T-helper 1 cell treated with Interleukin-12 subunit alpha and Interleukin-12 subunit beta and Interleukin-4 antibody, amounts not matched to agents 30 ng/mL and 1 ng/mL, for 36 hours (primary cell): Measurements from ENCODE around the gene MDM4. TPM values are rescaled to one million over a fixed set of nuclear protein-coding genes. Genes with fewer than 3 reads are reported as not detected.
"Not testable (repeated sequence)": the region's sequence is repeated elsewhere in the genome, so short reads cannot be mapped to it uniquely, and the experiment has no call there.

Source experiments
- intact Hi-C: fragments of 100-400 bp; cut with micrococcal nuclease; formaldehyde crosslinking; loops from one replicate; pipeline ENCODE4 v1.15.1; 2024
- total RNA-seq: library from RNA; stranded (reverse); gene quantifications from 2 replicates; pipeline ENCODE4 v1.2.3, GENCODE V29; 2022

The MDM4 gene, protein sequence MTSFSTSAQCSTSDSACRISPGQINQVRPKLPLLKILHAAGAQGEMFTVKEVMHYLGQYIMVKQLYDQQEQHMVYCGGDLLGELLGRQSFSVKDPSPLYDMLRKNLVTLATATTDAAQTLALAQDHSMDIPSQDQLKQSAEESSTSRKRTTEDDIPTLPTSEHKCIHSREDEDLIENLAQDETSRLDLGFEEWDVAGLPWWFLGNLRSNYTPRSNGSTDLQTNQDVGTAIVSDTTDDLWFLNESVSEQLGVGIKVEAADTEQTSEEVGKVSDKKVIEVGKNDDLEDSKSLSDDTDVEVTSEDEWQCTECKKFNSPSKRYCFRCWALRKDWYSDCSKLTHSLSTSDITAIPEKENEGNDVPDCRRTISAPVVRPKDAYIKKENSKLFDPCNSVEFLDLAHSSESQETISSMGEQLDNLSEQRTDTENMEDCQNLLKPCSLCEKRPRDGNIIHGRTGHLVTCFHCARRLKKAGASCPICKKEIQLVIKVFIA
- total RNA-seq: 86.3 and 90.2 TPM in 2 replicates

GRCh38 chr1:204516180-204516879 is at the start of gene MDM4:
TSS of gene MDM4 (plus strand) at chr1:204516406. CDS start at chr1:204525519, 9,113 bp downstream.
- intact Hi-C loops: loop anchor here (1.0 to 2.0 kb wide), 4 partner anchors 9 to 105 kb away; partner anchors contain the start of gene PPP1R15B

- intact Hi-C loops: no loop called here
Measured at GRCh38 chr1:204466416-204467405, 49.5 kb upstream of the MDM4 start.

GRCh38 chr1:204468206-204468605 is 48.0 kb upstream of the MDM4 start:
- intact Hi-C loops: no loop called here

GRCh38 chr1:204468766-204469302 is 47.4 kb upstream of the MDM4 start:
- intact Hi-C loops: no loop called here

DNA sequence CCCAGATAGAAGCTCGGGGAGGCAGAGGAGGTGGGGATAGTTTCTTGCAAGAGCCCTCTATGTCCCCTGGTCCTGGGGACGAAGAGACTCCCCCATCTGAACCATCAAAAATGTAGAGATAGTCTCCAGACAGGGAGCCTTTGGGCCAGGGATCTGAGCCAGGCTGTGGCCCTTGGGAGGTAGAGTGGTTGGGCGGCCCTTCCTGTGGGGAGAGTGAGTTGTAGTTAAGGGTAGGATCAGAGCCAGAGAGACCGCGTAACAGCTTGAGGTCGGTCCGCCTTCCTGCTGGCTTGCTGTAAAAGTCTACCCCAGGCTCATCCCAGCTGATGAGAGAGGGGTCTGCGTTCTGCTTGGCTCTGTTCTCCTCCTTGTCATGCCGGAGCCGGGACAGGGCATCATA is 46.9 kb upstream of the MDM4 start:
- intact Hi-C loops: no loop called here

- intact Hi-C loops: no loop called here
Measured at GRCh38 chr1:204471687-204472086, 44.5 kb upstream of the MDM4 start.

GRCh38 chr1:204472660-204473059 is 43.5 kb upstream of the MDM4 start:
- intact Hi-C loops: no loop called here

DNA sequence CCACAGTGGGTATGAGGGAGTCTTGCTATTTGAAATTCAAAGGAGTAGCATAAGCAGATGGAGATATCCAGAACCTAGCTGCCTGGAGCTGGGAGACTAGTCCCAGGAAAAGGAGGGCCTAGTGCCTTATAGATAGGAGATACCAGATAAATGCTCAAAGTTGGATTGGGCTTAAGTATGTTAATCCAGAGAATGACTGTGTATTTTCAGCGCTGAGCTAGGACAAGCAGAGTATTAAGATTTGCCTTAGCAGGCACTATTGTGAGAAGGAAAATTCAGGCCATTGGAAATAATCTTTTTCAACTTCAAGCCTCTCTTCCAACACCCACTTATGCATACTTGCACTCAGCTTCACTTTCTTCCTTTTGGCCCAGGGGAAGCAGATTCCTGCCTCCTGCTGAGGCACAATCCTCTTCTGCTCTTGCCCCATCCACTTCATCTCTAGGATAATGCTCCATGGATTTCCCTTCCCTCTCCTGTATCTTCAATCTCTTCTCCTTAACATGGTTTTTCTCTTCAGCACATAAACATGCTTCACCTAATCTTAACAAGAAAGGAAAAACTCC is 42.7 kb upstream of the MDM4 start:
- intact Hi-C loops: no loop called here

DNA sequence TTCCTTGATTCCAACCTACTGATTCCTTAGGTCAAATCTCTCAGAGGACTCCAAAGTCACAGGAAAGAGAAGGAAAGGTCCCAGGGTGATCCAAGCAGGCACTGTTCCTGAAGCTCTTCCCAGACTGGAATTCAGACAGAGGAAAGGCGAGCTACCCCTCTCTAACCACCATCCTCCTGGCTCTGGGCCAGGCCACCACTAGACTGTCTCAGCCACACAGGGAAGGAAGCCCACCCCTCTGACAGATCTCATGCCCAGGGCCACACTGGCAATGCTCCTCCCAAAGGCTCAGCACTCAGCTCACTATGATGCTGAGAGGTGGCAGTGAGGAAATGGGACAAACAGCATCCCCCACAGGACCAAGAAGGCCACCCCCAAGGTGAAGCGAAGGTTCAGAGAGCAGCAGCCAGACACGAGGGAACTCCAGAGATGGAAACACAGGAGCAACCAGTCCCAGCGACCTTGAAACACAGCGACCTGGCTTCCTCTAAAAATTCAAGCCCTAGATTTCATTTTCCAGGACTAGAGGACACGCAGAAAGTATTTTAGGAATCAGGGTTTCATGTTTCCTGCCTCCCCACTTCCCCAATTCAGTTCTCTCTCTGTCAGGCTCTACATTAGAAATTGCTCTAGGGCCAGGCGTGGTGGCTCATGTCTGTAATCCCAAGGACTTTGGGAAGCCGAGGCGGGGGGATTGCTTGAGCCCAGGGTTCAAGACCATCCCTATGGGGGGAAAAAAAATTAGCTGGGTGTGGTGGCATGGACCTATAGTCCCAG is 40.4 kb upstream of the MDM4 start:
- intact Hi-C loops: no loop called here

DNA sequence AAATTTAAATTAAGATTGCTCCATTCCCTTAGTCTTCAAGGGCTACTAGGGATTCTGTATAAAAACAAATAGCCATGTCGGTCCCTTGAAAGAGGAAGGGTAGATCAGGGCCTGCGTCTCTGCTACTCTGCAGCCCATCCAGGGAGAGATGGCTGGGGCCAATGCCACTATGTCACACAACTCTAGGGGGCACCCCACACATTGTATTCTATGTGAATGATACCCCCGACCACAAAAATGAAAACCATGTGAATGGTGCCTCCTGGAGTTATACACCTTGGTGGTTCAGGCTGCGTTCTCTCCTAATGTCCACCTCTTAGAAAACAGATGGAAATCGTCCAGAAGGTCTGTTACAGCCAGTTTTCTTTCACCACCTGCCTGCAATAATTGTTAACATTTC is 39.6 kb upstream of the MDM4 start:
- intact Hi-C loops: no loop called here

DNA sequence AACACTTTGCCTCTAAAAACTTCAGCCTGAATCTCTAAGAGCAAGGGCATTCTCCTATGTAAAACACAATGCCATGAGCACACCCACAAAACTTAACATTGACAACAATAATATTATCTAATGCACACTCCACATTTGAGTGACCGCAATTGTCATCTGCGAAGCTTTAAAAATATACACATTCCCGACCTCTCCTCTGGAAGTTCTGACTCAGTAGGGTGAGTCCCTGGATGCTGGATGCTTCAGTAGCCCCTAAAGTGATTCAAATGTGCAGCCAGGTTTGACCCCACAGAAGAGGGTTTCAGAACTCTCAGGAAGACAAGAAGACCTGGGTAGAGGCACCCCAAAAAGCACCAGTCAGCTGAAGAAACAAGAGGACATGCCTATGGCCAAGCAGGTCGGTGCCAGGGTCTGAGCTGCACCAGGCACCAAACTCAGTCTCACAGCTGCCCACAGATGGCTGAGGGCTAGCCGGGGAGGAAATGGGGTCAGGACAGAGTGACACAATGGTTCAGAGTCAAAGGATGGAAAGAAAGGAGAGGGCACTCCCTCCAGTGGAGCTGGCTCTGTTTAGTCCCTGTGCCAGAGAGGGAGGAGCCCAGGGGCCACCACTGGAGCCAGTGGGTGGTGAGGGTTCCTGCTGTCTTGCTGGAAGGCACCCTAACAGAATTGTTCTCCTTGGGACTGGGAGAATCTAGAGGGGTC is 39.0 kb upstream of the MDM4 start:
- intact Hi-C loops: no loop called here

- intact Hi-C loops: no loop called here
Measured at GRCh38 chr1:204478172-204478899, 37.9 kb upstream of the MDM4 start.

DNA sequence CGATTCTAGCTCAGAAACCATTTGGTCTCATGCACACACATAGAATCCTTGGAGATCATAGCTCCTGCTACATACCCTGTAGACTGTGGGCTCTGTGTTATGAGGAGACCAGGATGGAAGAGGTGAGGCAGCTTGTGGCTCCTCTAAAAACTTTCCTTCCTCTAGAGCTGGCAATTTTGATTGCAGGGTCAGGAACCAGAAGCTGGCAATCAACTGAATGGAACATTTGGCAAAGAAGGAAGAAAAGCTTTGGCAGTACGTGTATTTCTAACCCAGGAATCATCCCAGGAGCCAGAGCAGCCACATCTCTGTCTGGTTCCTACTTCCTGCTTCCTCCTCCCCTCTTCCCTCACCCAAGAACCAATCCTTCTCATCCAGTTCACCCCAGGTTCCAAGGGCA is 37.3 kb upstream of the MDM4 start:
- intact Hi-C loops: no loop called here

GRCh38 chr1:204479387-204480136 is 36.6 kb upstream of the MDM4 start:
- intact Hi-C loops: no loop called here

DNA sequence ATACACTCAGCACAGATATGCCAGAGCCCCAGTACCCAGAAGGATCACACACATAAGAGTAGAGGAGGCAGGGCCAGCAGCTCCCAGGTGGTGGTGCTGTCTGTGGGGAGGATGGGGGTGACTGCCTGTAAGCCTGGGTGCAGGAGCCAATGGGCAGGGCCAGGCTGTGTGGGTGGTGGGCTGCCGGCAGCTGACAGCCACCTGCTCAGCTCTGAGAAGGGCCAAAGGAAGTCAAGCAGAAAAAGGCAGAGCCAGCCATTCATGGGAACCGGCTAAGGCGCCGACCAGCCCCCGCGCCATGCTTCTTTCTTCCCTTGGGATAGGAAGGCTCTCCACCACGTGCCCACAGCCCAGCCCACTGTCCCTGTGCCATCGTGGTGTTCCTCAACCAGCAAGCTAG is 35.7 kb upstream of the MDM4 start:
- intact Hi-C loops: no loop called here

- intact Hi-C loops: no loop called here
Measured at GRCh38 chr1:204483791-204484190, 32.4 kb upstream of the MDM4 start.

DNA sequence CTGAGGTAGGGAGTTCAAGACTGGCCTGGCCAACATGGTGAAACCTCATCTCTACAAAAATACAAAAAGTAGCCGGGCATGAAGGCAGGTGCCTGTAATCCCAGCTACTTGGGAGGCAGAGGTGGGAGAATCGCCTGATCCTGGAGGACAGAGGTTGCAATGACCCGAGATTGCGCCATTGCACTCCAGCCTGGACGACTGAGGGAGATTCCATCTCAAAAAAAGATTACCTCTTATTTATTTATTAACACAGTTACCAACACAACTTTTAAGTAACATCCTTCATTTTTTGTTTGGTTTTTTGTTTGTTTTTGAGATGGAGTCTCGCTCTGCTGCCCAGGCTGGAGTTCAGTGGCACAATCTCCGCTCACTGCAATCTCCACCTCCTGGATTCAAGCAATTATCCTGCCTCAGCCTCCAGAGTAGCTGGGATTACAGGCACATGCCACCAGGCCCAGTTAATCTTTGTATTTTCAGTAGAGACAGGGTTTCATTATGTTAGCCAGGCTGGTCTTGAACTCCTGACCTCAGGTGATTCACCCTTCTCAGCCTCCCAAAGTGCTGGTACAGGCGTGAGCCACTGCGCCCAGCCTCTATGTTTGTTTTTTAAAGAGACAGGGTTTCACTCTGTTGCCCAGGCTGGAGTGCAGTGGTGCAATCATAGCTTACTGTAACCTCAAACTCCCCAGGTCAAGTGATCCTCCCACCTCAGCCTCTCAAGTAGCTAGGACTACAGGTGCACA is 29.5 kb upstream of the MDM4 start:
- intact Hi-C loops: not testable (repeated sequence)
